ENCODE results near the gene SREBF2. TPM values are rescaled to one million over a fixed set of nuclear protein-coding genes. Genes with fewer than 3 reads are reported as not detected.
"Not testable (repeated sequence)": the region's sequence is repeated elsewhere in the genome, so short reads cannot be mapped to it uniquely, and the experiment has no call there.

Gene SREBF2
- total and polyA plus RNA-seq, 2 of the 8 experiments (the other 6 are each of a cell fraction or from before 2014, with no cell fraction given), result 125 to 144 TPM

GRCh38 chr22:41835462-41835861, 2.6 kb downstream of the SREBF2 start:
- not testable (repeated sequence) for H2BK15ac ChIP-seq (ENCODE audit: low read length); FAIRE-seq; H3K18ac ChIP-seq (ENCODE audit: extremely low read depth, low read length); H3K9me3 ChIP-seq (ENCODE audit: insufficient read depth in 2 of 2, low read depth in 1 of 2, low read length in 1 of 2); H2BK12ac ChIP-seq (ENCODE audit: low read depth, low read length); H4K91ac ChIP-seq (replicated peaks; ENCODE audit: insufficient read length, low read length); H3K4me1 ChIP-seq (replicated peaks in 1 of 4; ENCODE audit: control insufficient read depth in 3 of 4, insufficient read depth in 4 of 4, low read length in 3 of 4); H3K27me3 ChIP-seq (replicated peaks in 1 of 4; ENCODE audit: control insufficient read depth in 3 of 4, extremely low read depth in 1 of 4, insufficient read depth in 3 of 4, low read length in 3 of 4); H3K56ac ChIP-seq (replicated peaks; ENCODE audit: insufficient read length, low read depth, low read length); H3K23me2 ChIP-seq (ENCODE audit: low read depth, low read length); H3K14ac ChIP-seq (ENCODE audit: insufficient read length); H2BK5ac ChIP-seq (ENCODE audit: low read depth, low read length); H4K5ac ChIP-seq (ENCODE audit: insufficient read length, low read depth, low read length); H3K4me3 ChIP-seq (ENCODE audit: extremely low read depth in 1 of 4, insufficient read depth in 2 of 4, low read depth in 3 of 4, low read length in 4 of 4); H3K4me2 ChIP-seq (ENCODE audit: insufficient read depth in 1 of 2, low read depth in 2 of 2, low read length in 2 of 2); H2AFZ ChIP-seq (ENCODE audit: low read length); H2BK20ac ChIP-seq (ENCODE audit: low read length); DNase-seq (ENCODE audit: low read depth in 1 of 2, low spot score in 2 of 2); H3K27ac ChIP-seq (ENCODE audit: low read depth, low read length); H3K4ac ChIP-seq (replicated peaks; ENCODE audit: insufficient read length, low read depth, low read length); H2BK120ac ChIP-seq (replicated peaks; ENCODE audit: low read depth, low read length); H3K9ac ChIP-seq (replicated peaks in 1 of 4; ENCODE audit: extremely low read depth in 1 of 4, low read depth in 3 of 4, low read length in 3 of 4); H4K8ac ChIP-seq (ENCODE audit: extremely low read depth, insufficient read depth, low read length); H2AK5ac ChIP-seq (ENCODE audit: low read depth, low read length); H3K23ac ChIP-seq (ENCODE audit: insufficient read length)
- ChIA-PET CTCF (ENCODE audit: partially characterized antibody) (interaction anchor here (0.7 to 6.0 kb wide), 4 partner anchors 11 to 1328 kb away, joined by 3 to 27 read pairs (median 13); no protein-coding TSS in a partner anchor), POLR2A (ENCODE audit: partially characterized antibody) (interaction anchor here (8.5 kb wide), 1 partner anchor 8 kb away, joined by 85 read pairs; no protein-coding TSS in a partner anchor)
- Histone ChIP-seq H4K20me1 (replicated peaks in 1 of 2; ENCODE audit: control insufficient read depth in 1 of 2, insufficient read depth in 2 of 2, low read length in 2 of 2) (peaks cover 3 to 14% of the 10 kb centered on the region in 2 experiments), H3K79me2 (ENCODE audit: control insufficient read depth in 1 of 2, insufficient read depth in 2 of 2, low read length in 2 of 2) (peaks cover 40 to 66% of the 10 kb centered on the region in 2 experiments), H3K36me3 (ENCODE audit: control insufficient read depth in 2 of 4, insufficient read depth in 4 of 4, low read length in 3 of 4) (peaks cover 5 to 34% (median 22%) of the 10 kb centered on the region in 4 experiments), H3K79me1 (ENCODE audit: low read depth, low read length) (peaks cover 12% of the 10 kb centered on the region; the same call in 1 of the 2 replicates)
- 95% methylated on average over 6 of the region's 8 CpGs; no CpG with 5 or more reads in 1 of the 2 experiments for WGBS, 2 experiments (ENCODE audit: extremely low coverage in 1 of 2, insufficient coverage in 1 of 2, insufficient read length in 1 of 2, insufficient replicate concordance in 2 of 2, low coverage in 1 of 2, low lambda C conversion rate in 2 of 2, missing lambda C conversion rate in 1 of 2)

Data from H1 (cell line).